H9 (cell line): ENCODE measurements around the gene RPS19. TPM values are rescaled to one million over a fixed set of nuclear protein-coding genes. Genes with fewer than 3 reads are reported as not detected.

Source experiments
- DNase-seq: peaks from one replicate; pipeline ENCODE4 v3.0.0-alpha.2; 2017
- H2AFZ ChIP-seq: one replicate; pipeline ENCODE4 v1.6.1; 2013; ENCODE audit warnings: mild to moderate bottlenecking, low read length, control low read depth, moderate library complexity
- H2AK5ac ChIP-seq: 2 replicates; pipeline ENCODE4 v1.6.1; 2013; ENCODE audit warnings: low read length, control low read depth, mixed read lengths; ENCODE audit not compliant: insufficient read length
- H2BK120ac ChIP-seq: one replicate; pipeline ENCODE4 v1.6.1; 2013; ENCODE audit warnings: low read depth, mild to moderate bottlenecking, low read length, control low read depth, inconsistent platforms; ENCODE audit not compliant: poor library complexity, severe bottlenecking
- H2BK12ac ChIP-seq: 2 replicates; pipeline ENCODE4 v1.6.1; 2013; ENCODE audit warnings: low read length, control low read depth, mixed read lengths, low read depth; ENCODE audit not compliant: insufficient read length
- H2BK15ac ChIP-seq: 2 replicates; pipeline ENCODE4 v1.6.1; 2013; ENCODE audit warnings: low read depth, low read length, control low read depth
- H2BK20ac ChIP-seq: one replicate; pipeline ENCODE4 v1.6.1; 2013; ENCODE audit warnings: low read depth, mild to moderate bottlenecking, low read length, control low read depth, inconsistent platforms; ENCODE audit not compliant: poor library complexity, severe bottlenecking
- H2BK5ac ChIP-seq: 2 replicates; pipeline ENCODE4 v1.6.1; 2013; ENCODE audit warnings: low read length, control low read depth, mixed read lengths; ENCODE audit not compliant: insufficient read length
- H3K14ac ChIP-seq: 2 replicates; pipeline ENCODE4 v1.6.1; 2013; ENCODE audit warnings: low read length, control low read depth; ENCODE audit not compliant: insufficient read depth
- H3K18ac ChIP-seq: 2 replicates; pipeline ENCODE4 v1.6.1; 2013; ENCODE audit warnings: low read depth, mild to moderate bottlenecking, mixed read lengths, low read length, control low read depth; ENCODE audit not compliant: insufficient read length
- H3K23ac ChIP-seq: 2 replicates; pipeline ENCODE4 v1.6.1; 2013; ENCODE audit warnings: low read length, control low read depth, mixed read lengths, low read depth; ENCODE audit not compliant: insufficient read length
- H3K23me2 ChIP-seq: 2 replicates; pipeline ENCODE4 v1.6.1; 2013; ENCODE audit warnings: low read depth, mild to moderate bottlenecking, mixed read lengths, low read length, control low read depth; ENCODE audit not compliant: insufficient read length, poor library complexity, severe bottlenecking
- H3K27ac ChIP-seq: 2 replicates; pipeline ENCODE4 v1.5.1; 2013; ENCODE audit warnings: low read length, control low read depth, mixed read lengths, low read depth; ENCODE audit not compliant: insufficient read length
- H3K27me3 ChIP-seq: 2 replicates; pipeline ENCODE4 v1.6.1; 2013; ENCODE audit warnings: low read length, control low read depth, inconsistent platforms; ENCODE audit not compliant: insufficient read depth
- H3K4ac ChIP-seq: 2 replicates; pipeline ENCODE4 v1.6.1; 2013; ENCODE audit warnings: low read depth, mild to moderate bottlenecking, control low read depth, inconsistent platforms, low read length, moderate library complexity
- H3K4me1 ChIP-seq: 2 replicates; pipeline ENCODE4 v1.6.1; 2013; ENCODE audit warnings: low read length, control low read depth, inconsistent platforms; ENCODE audit not compliant: insufficient read depth
- H3K4me2 ChIP-seq: 2 replicates; pipeline ENCODE4 v1.6.1; 2013; ENCODE audit warnings: low read length, control low read depth, mixed read lengths; ENCODE audit not compliant: insufficient read length, insufficient read depth
- H3K56ac ChIP-seq: 2 replicates; pipeline ENCODE4 v1.6.1; 2013; ENCODE audit warnings: low read depth, mild to moderate bottlenecking, mixed read lengths, low read length, control low read depth; ENCODE audit not compliant: insufficient read length
- H3K79me1 ChIP-seq: 2 replicates; pipeline ENCODE4 v1.6.1; 2013; ENCODE audit warnings: low read depth, mild to moderate bottlenecking, moderate library complexity, low read length, control low read depth, inconsistent platforms; ENCODE audit not compliant: insufficient read depth, poor library complexity, severe bottlenecking
- H3K79me2 ChIP-seq: 2 replicates; pipeline ENCODE4 v1.6.1; 2013; ENCODE audit warnings: low read length, control low read depth, inconsistent platforms; ENCODE audit not compliant: insufficient read depth
- H3K9ac ChIP-seq: 2 replicates; pipeline ENCODE4 v1.6.1; 2013; ENCODE audit warnings: low read length, control low read depth, mixed read lengths; ENCODE audit not compliant: insufficient read length; ENCODE audit errors: extremely low read depth
- H3K9me3 ChIP-seq: one replicate; pipeline ENCODE4 v1.6.1; 2013; ENCODE audit warnings: low read depth, low read length, inconsistent platforms; ENCODE audit not compliant: control insufficient read depth
- H3T11ph ChIP-seq: one replicate; pipeline ENCODE4 v1.6.1; 2013; ENCODE audit warnings: mild to moderate bottlenecking, low read length, control low read depth, inconsistent platforms
- H4K20me1 ChIP-seq: one replicate; pipeline ENCODE4 v1.6.1; 2013; ENCODE audit not compliant: control insufficient read depth, insufficient read length, insufficient read depth
- H4K5ac ChIP-seq: 2 replicates; pipeline ENCODE4 v1.6.1; 2013; ENCODE audit warnings: low read depth, mild to moderate bottlenecking, mixed read lengths, low read length, control low read depth; ENCODE audit not compliant: insufficient read length
- H4K8ac ChIP-seq: replicated peaks from 2 replicates; pipeline ENCODE4 v1.6.1; 2013; ENCODE audit warnings: low read length, control low read depth, mixed read lengths, low read depth; ENCODE audit not compliant: insufficient read length
- H4K91ac ChIP-seq: 2 replicates; pipeline ENCODE4 v1.6.1; 2013; ENCODE audit warnings: low read depth, mild to moderate bottlenecking, moderate library complexity, mixed read lengths, low read length, control low read depth; ENCODE audit not compliant: insufficient read length
- H3K27ac Mint-ChIP-seq, 3 experiments: 2 replicates in 2 of 3; 3 replicates in 1 of 3; pipeline ENCODE4 v1.8.0; 2020 to 2021; ENCODE audit warnings: mixed read lengths in 3 of 3, mild to moderate bottlenecking in 1 of 3, moderate library complexity in 1 of 3
- H3K27me3 Mint-ChIP-seq: 2 replicates; pipeline ENCODE4 v1.8.0; 2021; ENCODE audit warnings: low read depth, mild to moderate bottlenecking, moderate library complexity, mixed read lengths
- H3K36me3 Mint-ChIP-seq, 3 experiments: 2 replicates in 2 of 3; 3 replicates in 1 of 3; pipeline ENCODE4 v1.8.0; 2020 to 2021; ENCODE audit warnings: low read depth in 3 of 3, mixed read lengths in 3 of 3; ENCODE audit not compliant: insufficient read depth in 1 of 3
- H3K4me1 Mint-ChIP-seq, 2 experiments: 2 replicates each; pipeline ENCODE4 v1.8.0; 2020; ENCODE audit warnings: mixed read lengths in 2 of 2
- H3K4me3 Mint-ChIP-seq, 2 experiments: 2 replicates in 1 of 2; 3 replicates in 1 of 2; pipeline ENCODE4 v1.8.0; 2020 to 2021; ENCODE audit warnings: mild to moderate bottlenecking in 2 of 2, mixed read lengths in 2 of 2, moderate library complexity in 1 of 2
- H3K9me3 Mint-ChIP-seq, 2 experiments: 2 replicates in 1 of 2; 3 replicates in 1 of 2; pipeline ENCODE4 v1.8.0; 2020; ENCODE audit warnings: mild to moderate bottlenecking in 2 of 2, mixed read lengths in 2 of 2, moderate library complexity in 1 of 2
- WGBS: extraction: QIAGEN DNeasy Blood & Tissue Kit; methylation state at CpG from one replicate; pipeline ENCODE4 v1.1.7; 2013; ENCODE audit warnings: missing lambda C conversion rate, low lambda C conversion rate, mixed read lengths; ENCODE audit not compliant: insufficient read length; ENCODE audit errors: extremely low coverage; 5-methylcytosine and 5-hydroxymethylcytosine counted together
- total RNA-seq: library from RNA; stranded (reverse); gene quantifications from 2 replicates; pipeline ENCODE4 v1.2.1, GENCODE V29; 2021
- TF ChIP-seq, protein P1 (sequence below): fragments of 200-600 bp; sonication (generic); conservative IDR thresholded peaks from 3 replicates; pipeline ENCODE4 v1.8.0; 2021; ENCODE audit warnings: antibody characterized with exemption, mild to moderate bottlenecking

Gene RPS19
- total RNA-seq, 1 experiment from 2014 or later = 3,024 TPM

DNA sequence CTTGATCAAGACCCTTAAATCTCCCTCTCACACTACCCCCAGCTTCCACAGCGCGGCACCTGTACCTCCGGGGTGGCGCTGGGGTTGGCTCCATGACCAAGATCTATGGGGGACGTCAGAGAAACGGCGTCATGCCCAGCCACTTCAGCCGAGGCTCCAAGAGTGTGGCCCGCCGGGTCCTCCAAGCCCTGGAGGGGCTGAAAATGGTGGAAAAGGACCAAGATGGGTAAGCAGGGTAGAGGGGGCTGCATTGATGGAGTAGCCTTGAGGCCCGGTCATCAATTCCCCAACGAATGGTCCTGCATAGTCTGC, 8.9 kb downstream of the RPS19 start:
- Histone ChIP-seq H3K14ac (no peak overlapping the region), H3K56ac (no peak overlapping the region), H3K18ac (no peak overlapping the region), H3K79me1 (peaks cover 12% of the 10 kb centered on the region), H4K91ac (no peak overlapping the region), H3K4me1 (no peaks in the 10 kb centered on the region), H2BK20ac (no peak overlapping the region), H2AFZ (no peak overlapping the region), H3K4ac (no peak overlapping the region), H2BK15ac (no peak overlapping the region), H3K23me2 (no peaks in the 10 kb centered on the region), H2BK5ac (no peak overlapping the region), H3K27ac (no peak overlapping the region), H3T11ph (no peak overlapping the region), H3K4me2 (no peak overlapping the region), H3K9ac (no peak overlapping the region), H2BK12ac (no peak overlapping the region), H3K23ac (no peak overlapping the region), H3K9me3 (no peaks in the 10 kb centered on the region), H4K20me1 (no peaks in the 10 kb centered on the region), H2AK5ac (no peak overlapping the region), H2BK120ac (no peak overlapping the region), H3K79me2 (peaks cover 4% of the 10 kb centered on the region; the same call in 1 of the 2 replicates), H4K5ac (no peak overlapping the region), H4K8ac (no peak overlapping the region), H3K27me3 (no peaks in the 10 kb centered on the region)
- Mint-ChIP-seq H3K4me1 (peaks cover 15 to 23% of the 10 kb centered on the region in 2 experiments), H3K4me3 (no peak overlapping the region), H3K9me3 (no peaks in the 10 kb centered on the region), H3K36me3 (peaks cover 44 to 78% (median 67%) of the 10 kb centered on the region in 3 experiments), H3K27me3 (peaks cover 3% of the 10 kb centered on the region; the same call in 1 of the 2 replicates), H3K27ac (peak overlapping the region in 2 of 3 experiments; percentile 39 to 96; a peak in 2 of 7 replicates)
- no CpG with 5 or more reads among the region's 12 CpGs for WGBS
- TF ChIP-seq, protein P1, sequence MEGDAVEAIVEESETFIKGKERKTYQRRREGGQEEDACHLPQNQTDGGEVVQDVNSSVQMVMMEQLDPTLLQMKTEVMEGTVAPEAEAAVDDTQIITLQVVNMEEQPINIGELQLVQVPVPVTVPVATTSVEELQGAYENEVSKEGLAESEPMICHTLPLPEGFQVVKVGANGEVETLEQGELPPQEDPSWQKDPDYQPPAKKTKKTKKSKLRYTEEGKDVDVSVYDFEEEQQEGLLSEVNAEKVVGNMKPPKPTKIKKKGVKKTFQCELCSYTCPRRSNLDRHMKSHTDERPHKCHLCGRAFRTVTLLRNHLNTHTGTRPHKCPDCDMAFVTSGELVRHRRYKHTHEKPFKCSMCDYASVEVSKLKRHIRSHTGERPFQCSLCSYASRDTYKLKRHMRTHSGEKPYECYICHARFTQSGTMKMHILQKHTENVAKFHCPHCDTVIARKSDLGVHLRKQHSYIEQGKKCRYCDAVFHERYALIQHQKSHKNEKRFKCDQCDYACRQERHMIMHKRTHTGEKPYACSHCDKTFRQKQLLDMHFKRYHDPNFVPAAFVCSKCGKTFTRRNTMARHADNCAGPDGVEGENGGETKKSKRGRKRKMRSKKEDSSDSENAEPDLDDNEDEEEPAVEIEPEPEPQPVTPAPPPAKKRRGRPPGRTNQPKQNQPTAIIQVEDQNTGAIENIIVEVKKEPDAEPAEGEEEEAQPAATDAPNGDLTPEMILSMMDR = no peak
- DNase-seq = no peak
